T47D (cell line): ENCODE data around the gene COA5.
"Not testable (repeated sequence)": the region's sequence is repeated elsewhere in the genome, so short reads cannot be mapped to it uniquely, and the experiment has no call there.

Experiments
- DNase-seq, 2 experiments: peaks; one replicate each; pipeline versions ENCODE4 v3.0.0 to v3.0.0-alpha.2; 2011 to 2012; ENCODE audit warnings: low read depth in 1 of 2, low spot score in 1 of 2
- JUND ChIP-seq: IDR thresholded peaks from 2 replicates; pipeline ENCODE4 v1.6.1; 2012; ENCODE audit warnings: low read depth
- in situ Hi-C: cut with HindIII; loops from 2 replicates; pipeline ENCODE4 v1.10.0; 2016; ENCODE audit warnings: low sequenced_read_pairs, low pct_unique_long_range_greater_than_20kb

The COA5 gene

DNA sequence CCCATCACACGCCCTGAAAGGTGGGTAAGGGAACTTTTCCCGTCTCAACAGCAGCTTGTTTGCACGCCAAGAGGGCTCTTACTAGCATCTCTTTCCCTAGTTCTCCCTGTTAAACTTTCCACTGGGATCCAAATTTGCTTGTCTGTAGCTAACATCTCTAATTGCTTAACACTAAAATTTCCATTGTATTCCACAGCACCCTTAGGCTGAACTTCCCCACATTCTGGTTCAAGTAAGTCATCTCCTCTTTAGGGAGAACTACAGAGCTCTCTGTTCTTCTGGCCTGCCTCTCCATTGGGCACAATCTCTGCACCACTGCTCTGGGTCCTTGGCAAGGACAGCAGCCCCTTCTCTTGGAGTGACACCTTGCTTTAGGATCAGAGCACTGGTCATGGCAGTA lies 24.0 kb upstream of the COA5 start:
- TF ChIP-seq JUND, result no peak
- no peak for DNase-seq
- in situ Hi-C loops, result no loop called here

DNA sequence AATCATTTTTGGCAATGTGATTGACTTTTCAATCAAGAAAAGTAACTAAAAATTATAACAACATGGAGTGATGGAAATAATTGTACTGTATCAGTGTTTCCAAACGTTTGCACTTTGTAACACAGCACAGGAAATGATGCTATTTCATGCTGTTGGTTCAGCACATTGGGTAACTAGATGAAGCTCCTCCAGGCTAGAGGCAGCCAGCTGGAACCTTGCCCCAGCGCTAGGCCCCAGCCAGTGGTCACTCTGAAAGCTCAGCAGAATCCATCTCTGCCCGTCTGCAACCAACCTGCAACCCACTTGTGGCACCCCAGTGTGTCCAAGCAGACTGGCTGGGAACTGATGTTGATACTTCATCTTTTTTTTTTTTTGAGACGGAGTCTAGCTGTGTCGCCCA lies 15.3 kb upstream of the COA5 start:
- DNase-seq, result no peak
- in situ Hi-C loops, result no loop called here
- no peak for TF ChIP-seq JUND

GRCh38 chr2:98617149-98617548 lies 8.8 kb upstream of the COA5 start:
- in situ Hi-C loops, result no loop called here
- no peak for DNase-seq
- TF ChIP-seq JUND, result no peak

GRCh38 chr2:98615481-98615880 lies 7.2 kb upstream of the COA5 start:
- no peak for TF ChIP-seq JUND
- peak in 1 of 2 experiments; percentile 15 for DNase-seq
- in situ Hi-C loops, result no loop called here

DNA sequence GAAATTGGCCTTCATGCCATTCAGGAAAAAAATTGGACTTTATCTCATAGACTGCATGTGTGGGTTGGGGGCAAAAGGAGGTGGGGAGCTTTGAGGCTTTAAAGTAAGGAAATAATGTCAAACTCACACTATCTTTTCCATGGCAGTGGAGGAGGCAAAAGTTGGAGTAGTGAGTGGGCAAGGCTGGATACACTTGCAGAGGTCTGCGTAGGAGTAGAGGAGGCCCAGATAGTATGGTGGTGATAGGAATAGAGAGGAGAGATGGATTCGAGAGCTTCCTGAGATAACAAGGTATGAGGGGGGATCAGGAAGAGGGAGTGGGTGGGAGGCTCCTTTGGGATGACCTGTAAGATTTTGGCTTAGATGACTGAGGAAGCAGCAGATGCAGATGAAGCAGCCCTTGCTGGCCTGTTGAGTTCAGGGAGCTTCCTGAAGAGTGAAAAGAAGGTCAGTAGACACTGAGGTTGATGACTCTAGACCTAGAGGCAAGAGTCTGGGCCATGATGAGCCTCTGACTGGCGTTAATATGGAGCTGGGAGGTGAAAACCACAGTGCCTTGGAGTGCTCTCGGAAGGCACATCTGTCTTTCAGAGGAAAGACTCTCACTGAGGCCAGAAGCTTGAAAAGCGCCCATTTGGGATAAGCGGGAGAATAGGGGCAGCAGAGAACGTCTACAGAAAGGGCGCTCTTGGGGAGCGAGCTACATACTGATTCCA lies 5.9 kb upstream of the COA5 start:
- no peak for DNase-seq
- in situ Hi-C loops, result no loop called here
- no peak for TF ChIP-seq JUND

GRCh38 chr2:98608962-98609604 lies 771 bp upstream of the COA5 start:
- DNase-seq, result peak; percentile 9 to 25
- in situ Hi-C loops, result no loop called here
- TF ChIP-seq JUND, result no peak

- no peak for TF ChIP-seq JUND
- no peak for DNase-seq
- in situ Hi-C loops, result no loop called here
Measured at GRCh38 chr2:98607741-98608115, 584 bp downstream of the COA5 start.

DNA sequence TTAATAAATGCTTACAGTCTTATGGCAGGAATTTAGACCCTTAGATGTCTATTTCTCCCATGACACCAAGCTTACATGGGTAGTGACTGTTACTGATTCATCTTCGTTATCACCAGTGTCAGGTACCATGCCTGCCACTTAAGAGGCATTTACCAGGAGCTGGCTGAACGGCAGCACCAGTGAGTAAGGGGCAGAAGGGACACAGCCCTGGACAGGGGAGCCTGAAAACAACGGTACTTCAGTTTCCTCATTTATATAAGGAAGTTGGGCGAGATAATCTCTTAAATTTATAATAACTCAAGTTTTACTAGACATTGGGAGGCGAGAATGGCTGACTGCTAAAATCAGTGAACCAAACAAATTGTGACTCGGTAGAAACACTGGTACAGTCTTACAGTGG lies 1.2 kb downstream of the COA5 start:
- TF ChIP-seq JUND, result no peak
- in situ Hi-C loops, result no loop called here
- no peak for DNase-seq

DNA sequence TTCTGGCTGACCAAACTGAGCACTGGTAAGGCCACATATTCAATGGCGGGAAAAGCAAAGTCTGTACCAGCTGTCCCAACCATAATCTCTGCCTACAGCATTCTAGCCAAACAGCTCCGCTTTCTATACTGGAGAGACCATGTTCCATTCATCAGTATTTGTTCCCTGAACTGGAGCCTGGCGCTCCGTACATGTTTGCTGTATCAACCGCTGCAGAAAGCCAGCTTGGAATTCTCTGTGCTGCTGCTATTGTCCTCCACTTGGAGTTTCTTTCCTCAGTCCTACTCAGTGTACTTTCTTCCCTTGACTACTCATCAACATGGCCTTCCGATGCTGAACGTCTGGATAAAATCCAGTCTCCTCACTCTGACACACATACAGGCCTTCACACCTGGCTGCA lies 1.9 kb downstream of the COA5 start:
- TF ChIP-seq JUND, result no peak
- in situ Hi-C loops, result no loop called here

DNA sequence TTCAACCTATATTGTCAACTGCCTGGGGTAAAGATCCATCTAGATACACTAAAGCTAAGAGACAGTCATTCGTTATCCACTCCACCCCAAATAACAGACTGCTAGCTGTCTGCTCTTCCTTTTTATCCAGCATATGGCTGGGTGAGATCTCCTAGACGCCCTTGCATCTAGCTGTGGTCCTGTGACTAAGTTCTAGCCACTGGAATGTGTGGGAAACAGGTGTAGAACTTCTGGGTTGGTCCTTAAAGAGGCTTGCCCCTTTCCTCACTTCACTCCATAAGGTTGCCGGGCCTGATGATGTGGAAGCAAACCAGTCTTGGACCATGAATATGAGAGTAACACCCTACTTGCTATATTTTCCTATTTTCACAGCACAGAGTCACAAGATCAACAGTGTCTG lies 3.2 kb downstream of the COA5 start:
- DNase-seq, result no peak
- no peak for TF ChIP-seq JUND
- in situ Hi-C loops, result no loop called here

More for the DNA sequence above, 1.9 kb downstream of the COA5 start:
- no peak for DNase-seq

DNA sequence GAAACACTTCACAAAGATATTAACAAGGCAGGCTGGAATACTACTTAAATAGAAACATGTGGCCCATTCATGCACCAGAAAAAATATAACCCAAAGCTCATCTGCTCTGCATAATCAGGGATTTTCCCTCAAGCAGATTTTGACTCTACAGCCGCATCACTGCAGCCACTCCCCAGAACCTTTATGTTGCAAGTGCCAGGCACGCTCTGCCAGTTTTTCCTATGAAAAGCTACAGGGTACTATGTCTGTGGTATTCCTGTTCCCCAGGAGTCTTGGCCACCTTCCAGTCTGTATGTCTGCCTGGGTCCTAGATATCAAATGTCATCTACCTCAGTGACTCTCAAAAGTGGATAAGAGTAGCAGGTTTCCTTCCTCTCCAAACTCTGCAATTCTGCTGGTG lies 3.8 kb downstream of the COA5 start:
- no peak for DNase-seq
- in situ Hi-C loops, result no loop called here
- no peak for TF ChIP-seq JUND

GRCh38 chr2:98601532-98602132 lies 6.7 kb downstream of the COA5 start:
- in situ Hi-C loops, result no loop called here
- no peak for TF ChIP-seq JUND
- DNase-seq, result peak; percentile 11 to 54

DNA sequence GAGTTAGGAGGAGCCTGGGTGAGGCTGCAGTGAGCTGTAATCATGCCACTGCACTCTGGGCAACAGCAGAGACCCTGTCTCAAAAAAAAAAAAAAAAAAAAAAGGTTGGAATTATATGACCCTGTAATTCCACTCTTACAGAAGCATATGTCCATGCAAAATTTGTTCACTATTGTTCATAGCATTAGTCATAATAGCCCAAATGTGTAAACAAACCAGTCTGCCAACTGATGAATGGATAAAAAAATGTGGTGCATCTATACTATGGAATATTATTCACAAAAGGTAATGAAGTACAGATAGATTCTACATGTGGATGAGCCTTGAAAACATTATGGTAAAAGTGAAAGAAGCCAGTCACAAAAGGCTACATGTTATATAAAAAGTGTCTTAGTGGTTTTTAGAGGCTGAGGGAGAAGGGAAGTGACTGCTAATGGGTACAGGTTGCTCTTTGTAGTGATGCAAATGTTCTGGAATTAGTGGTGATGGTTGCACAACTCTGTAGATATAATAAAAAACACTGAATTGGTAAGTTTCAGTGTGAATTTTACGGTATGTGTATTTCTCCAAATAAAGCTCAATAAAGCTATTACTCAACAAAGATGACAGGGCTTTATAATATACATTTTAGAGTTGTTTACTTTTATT lies 9.4 kb downstream of the COA5 start:
- in situ Hi-C loops, result no loop called here
- DNase-seq, result peak in 1 of 2 experiments; percentile 28
- no peak for TF ChIP-seq JUND

GRCh38 chr2:98594665-98595064 lies 13.6 kb downstream of the COA5 start:
- DNase-seq, in situ Hi-C loops: not testable (repeated sequence)
